Measurements from ENCODE around the gene PPP1R7.

Gene PPP1R7

DNA sequence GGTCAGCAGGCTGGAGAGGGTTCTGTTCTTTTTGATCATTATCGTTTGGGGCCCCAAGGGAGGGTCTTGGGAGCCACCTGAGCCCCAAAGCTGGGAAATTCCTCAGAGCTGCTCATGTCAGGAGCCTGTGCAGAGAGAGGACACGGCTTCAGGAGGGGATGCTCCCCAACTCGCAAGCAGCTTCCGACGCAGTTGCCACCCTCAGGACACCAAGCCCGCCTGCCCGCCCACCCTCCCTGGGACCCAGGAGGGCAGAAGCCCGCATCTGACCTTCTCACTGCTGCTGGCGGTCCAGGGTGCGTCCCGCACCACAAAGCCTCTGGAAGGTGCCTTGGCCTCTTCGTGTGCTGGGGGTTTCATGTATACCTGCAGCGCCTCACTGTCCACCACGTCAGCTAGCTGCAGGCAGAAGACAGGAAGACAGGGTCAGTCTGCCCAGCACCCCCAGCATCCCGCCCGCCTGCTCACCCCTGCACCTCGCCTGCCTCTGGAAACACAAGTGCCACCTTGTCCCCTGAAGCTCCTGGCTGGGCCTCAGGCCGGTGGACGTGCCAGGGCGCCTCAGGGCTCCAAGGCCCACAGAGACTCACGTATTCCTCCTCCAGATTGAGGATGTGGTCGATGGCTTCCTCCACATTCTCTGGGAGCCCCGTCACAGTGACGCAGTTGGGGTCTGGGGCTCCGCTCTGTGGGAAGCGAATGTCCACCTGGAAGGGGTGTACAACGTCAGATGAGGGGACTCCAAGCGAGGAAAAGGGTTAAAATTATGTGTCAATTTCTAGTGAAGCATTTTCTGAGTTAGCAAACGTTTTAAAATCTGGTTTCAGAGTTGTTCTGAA lies 79.5 kb downstream of the PPP1R7 start:
- DNase-seq (ENCODE audit: low read depth): no peak
- H3K4me3 ChIP-seq (ENCODE audit: low read depth, low read length): no peak overlapping the region
- TF ChIP-seq, protein P1, sequence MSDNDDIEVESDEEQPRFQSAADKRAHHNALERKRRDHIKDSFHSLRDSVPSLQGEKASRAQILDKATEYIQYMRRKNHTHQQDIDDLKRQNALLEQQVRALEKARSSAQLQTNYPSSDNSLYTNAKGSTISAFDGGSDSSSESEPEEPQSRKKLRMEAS (IDR thresholded peaks at IDR 0.05; ENCODE audit: low read depth, low read length): no peak
- TF ChIP-seq, protein P2, sequence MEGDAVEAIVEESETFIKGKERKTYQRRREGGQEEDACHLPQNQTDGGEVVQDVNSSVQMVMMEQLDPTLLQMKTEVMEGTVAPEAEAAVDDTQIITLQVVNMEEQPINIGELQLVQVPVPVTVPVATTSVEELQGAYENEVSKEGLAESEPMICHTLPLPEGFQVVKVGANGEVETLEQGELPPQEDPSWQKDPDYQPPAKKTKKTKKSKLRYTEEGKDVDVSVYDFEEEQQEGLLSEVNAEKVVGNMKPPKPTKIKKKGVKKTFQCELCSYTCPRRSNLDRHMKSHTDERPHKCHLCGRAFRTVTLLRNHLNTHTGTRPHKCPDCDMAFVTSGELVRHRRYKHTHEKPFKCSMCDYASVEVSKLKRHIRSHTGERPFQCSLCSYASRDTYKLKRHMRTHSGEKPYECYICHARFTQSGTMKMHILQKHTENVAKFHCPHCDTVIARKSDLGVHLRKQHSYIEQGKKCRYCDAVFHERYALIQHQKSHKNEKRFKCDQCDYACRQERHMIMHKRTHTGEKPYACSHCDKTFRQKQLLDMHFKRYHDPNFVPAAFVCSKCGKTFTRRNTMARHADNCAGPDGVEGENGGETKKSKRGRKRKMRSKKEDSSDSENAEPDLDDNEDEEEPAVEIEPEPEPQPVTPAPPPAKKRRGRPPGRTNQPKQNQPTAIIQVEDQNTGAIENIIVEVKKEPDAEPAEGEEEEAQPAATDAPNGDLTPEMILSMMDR (IDR thresholded peaks at IDR 0.05; ENCODE audit: low read depth, low read length): no peak
- no peak for TF ChIP-seq MYC (IDR thresholded peaks at IDR 0.05; ENCODE audit: low read depth, low read length)
- no peak for TF ChIP-seq POLR2A (IDR thresholded peaks at IDR 0.05; ENCODE audit: extremely low read depth, insufficient read length)

DNA sequence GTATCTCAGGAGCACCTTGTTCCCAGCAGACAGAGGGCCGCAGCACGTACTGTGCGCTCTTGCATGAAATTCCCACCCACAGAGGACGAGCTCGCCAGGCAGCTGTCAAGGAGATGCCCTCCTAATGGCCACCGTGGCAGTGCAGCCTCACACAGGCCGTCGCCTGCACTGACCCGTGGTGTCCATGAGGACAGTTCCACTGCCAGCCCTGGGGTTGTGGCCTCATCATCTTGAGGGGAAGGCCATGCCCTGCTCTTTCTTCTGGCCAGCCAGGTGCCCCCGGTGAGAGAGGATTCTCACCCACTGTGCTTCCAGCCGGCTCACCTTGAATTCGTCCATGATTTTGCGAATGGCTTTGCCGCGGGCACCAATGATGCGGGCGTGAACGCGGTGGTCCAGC lies 80.2 kb downstream of the PPP1R7 start:
- no peak overlapping the region for H3K4me3 ChIP-seq (ENCODE audit: low read depth, low read length)
- TF ChIP-seq MYC (IDR thresholded peaks at IDR 0.05; ENCODE audit: low read depth, low read length) (no peak), POLR2A (IDR thresholded peaks at IDR 0.05; ENCODE audit: extremely low read depth, insufficient read length) (no peak)
- TF ChIP-seq, protein P2 (IDR thresholded peaks at IDR 0.05; ENCODE audit: low read depth, low read length): no peak
- TF ChIP-seq, protein P1 (IDR thresholded peaks at IDR 0.05; ENCODE audit: low read depth, low read length): no peak
- DNase-seq (ENCODE audit: low read depth): no peak

DNA sequence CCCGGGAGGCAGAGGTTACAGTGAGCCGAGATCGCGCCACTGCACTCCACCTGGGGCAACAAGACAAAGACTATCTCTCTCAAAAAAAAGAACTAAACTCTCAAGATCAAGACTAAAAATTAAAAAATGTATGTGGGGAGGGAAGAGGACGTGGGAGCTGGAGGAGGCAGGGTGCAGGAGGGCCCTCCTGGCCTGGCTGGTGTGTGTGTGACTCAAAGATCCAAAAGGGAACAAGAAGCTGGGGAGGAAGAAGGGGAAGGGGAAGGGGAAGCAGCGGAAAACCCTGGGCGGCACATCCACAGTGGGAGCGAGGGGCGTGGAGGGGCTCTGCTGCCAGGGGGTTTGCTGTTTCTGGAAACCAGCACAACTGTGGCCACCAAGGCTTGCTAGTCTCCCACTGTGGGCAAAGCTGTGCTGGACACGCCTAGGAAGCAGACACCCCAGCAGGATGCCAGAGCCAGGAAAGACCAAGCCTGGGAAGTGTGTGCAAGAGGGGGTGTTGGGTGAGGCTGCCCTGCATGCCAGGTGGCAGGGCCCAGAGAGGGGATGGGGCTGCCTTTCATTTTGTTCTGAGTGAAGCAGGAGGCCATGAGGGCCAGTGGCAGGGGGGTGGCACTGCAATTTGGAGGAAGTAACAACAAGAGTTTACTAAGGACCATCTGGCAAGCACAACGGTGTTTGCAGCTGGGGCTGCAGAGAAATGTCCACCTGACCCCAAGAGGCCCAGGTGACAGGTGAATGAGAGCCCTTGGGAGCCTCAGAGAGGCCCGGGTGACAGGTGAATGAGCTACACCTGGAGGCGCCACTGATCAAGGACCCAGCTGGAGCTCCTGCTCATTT lies 82.7 kb downstream of the PPP1R7 start:
- TF ChIP-seq, protein P1 (IDR thresholded peaks at IDR 0.05; ENCODE audit: low read depth, low read length): no peak
- TF ChIP-seq, protein P2 (IDR thresholded peaks at IDR 0.05; ENCODE audit: low read depth, low read length): no peak
- DNase-seq (ENCODE audit: low read depth): no peak
- no peak overlapping the region for H3K4me3 ChIP-seq (ENCODE audit: low read depth, low read length)

Measured in NB4 (cell line).